Epidermal melanocyte (primary cell): ENCODE results near the gene SLC9A6.
"Not testable (repeated sequence)": the region's sequence is repeated elsewhere in the genome, so short reads cannot be mapped to it uniquely, and the experiment has no call there.

ENCODE experiments used
- DNase-seq: peaks from one replicate; pipeline ENCODE4 v3.0.0; 2011; ENCODE audit warnings: low spot score; ENCODE audit not compliant: insufficient read length

SLC9A6 gene

GRCh38 chrX:136061696-136062095 lies 76.5 kb downstream of the SLC9A6 start:
- no peak for DNase-seq

- no peak for DNase-seq
Measured at GRCh38 chrX:136063340-136064079, 78.3 kb downstream of the SLC9A6 start.

- DNase-seq: no peak
Measured at GRCh38 chrX:136064661-136065043, 79.4 kb downstream of the SLC9A6 start.

- DNase-seq: no peak
Measured at GRCh38 chrX:136065044-136065671, 79.9 kb downstream of the SLC9A6 start.

- DNase-seq: no peak
Measured at GRCh38 chrX:136067097-136067496, 81.9 kb downstream of the SLC9A6 start.

- no peak for DNase-seq
Measured at GRCh38 chrX:136067966-136068365, 82.7 kb downstream of the SLC9A6 start.

GRCh38 chrX:136076942-136077341 lies 91.7 kb downstream of the SLC9A6 start:
- DNase-seq: no peak

GRCh38 chrX:136080766-136081165 lies 95.5 kb downstream of the SLC9A6 start:
- no peak for DNase-seq

- DNase-seq: no peak
Measured at GRCh38 chrX:136086521-136086920, 101.3 kb downstream of the SLC9A6 start.

- not testable (repeated sequence) for DNase-seq
Measured at GRCh38 chrX:136091898-136092297, 106.7 kb downstream of the SLC9A6 start.

- DNase-seq: no peak
Measured at GRCh38 chrX:136094962-136095361, 109.7 kb downstream of the SLC9A6 start.
